Endodermal cell (in vitro differentiated cells): ENCODE measurements around the gene PAX8. TPM values are rescaled to one million over a fixed set of nuclear protein-coding genes. Genes with fewer than 3 reads are reported as not detected.

Source experiments
- DNase-seq: peaks from one replicate; pipeline ENCODE4 v3.0.0-alpha.2; 2017
- H3K27ac ChIP-seq: 2 replicates; pipeline ENCODE4 v1.5.1; 2013; ENCODE audit warnings: mild to moderate bottlenecking, low read depth, low read length, moderate library complexity
- H3K27me3 ChIP-seq: 2 replicates; pipeline ENCODE4 v1.6.1; 2013; ENCODE audit warnings: mild to moderate bottlenecking, low read length, moderate library complexity; ENCODE audit not compliant: insufficient read depth, control insufficient read depth, poor library complexity, severe bottlenecking
- H3K36me3 ChIP-seq: 2 replicates; pipeline ENCODE4 v1.7.0; 2013; ENCODE audit warnings: mild to moderate bottlenecking, low read length, moderate library complexity; ENCODE audit not compliant: control insufficient read depth, insufficient read depth
- H3K4me1 ChIP-seq: one replicate; pipeline ENCODE4 v1.7.0; 2013; ENCODE audit warnings: low read length; ENCODE audit not compliant: control insufficient read depth, insufficient read depth
- H3K4me3 ChIP-seq: 2 replicates; pipeline ENCODE4 v1.5.1; 2013; ENCODE audit warnings: mild to moderate bottlenecking, low read length, moderate library complexity
- H3K9ac ChIP-seq: 2 replicates; pipeline ENCODE4 v1.6.1; 2013; ENCODE audit warnings: mild to moderate bottlenecking, low read length, moderate library complexity; ENCODE audit not compliant: poor library complexity, severe bottlenecking; ENCODE audit errors: extremely low read depth
- H3K9me3 ChIP-seq: 2 replicates; pipeline ENCODE4 v1.6.1; 2013; ENCODE audit warnings: mild to moderate bottlenecking, low read length, moderate library complexity; ENCODE audit not compliant: control insufficient read depth
- H3K27ac Mint-ChIP-seq: 2 replicates; pipeline ENCODE4 v1.8.0; 2020; ENCODE audit warnings: mixed read lengths
- H3K27me3 Mint-ChIP-seq: 2 replicates; pipeline ENCODE4 v1.8.0; 2021; ENCODE audit warnings: mild to moderate bottlenecking, mixed read lengths; ENCODE audit not compliant: insufficient read depth
- H3K36me3 Mint-ChIP-seq: 2 replicates; pipeline ENCODE4 v1.8.0; 2020; ENCODE audit warnings: low read depth, mixed read lengths
- H3K4me1 Mint-ChIP-seq: 2 replicates; pipeline ENCODE4 v1.8.0; 2020; ENCODE audit warnings: mixed read lengths
- H3K4me3 Mint-ChIP-seq: 2 replicates; pipeline ENCODE4 v1.8.0; 2020; ENCODE audit warnings: mild to moderate bottlenecking, moderate library complexity, mixed read lengths
- H3K9me3 Mint-ChIP-seq: 2 replicates; pipeline ENCODE4 v1.8.0; 2020; ENCODE audit warnings: mild to moderate bottlenecking, mixed read lengths
- WGBS, 2 experiments: methylation state at CpG; one replicate each; pipeline versions ENCODE4 v1.1.5 to v1.1.7; 2013; ENCODE audit warnings: missing lambda C conversion rate in 2 of 2, mixed read lengths in 1 of 2; ENCODE audit not compliant: insufficient coverage in 1 of 2, insufficient read length in 1 of 2; 5-methylcytosine and 5-hydroxymethylcytosine counted together
- total RNA-seq, 2 donors: library from RNA; stranded (reverse); fragmentation: NEBNext Ultra II Directional in 1 of 2; extraction: Animal tissue kit (Norgen Biotek cat#: 25700) in 1 of 2; gene quantifications; 2 replicates in 1 of 2; 3 replicates in 1 of 2; pipeline ENCODE4 v1.2.1, GENCODE V29; 2021
- TF ChIP-seq, protein P1 (sequence below): fragments of 200-600 bp; sonication (generic); conservative IDR thresholded peaks from 2 replicates; pipeline ENCODE4 v1.5.0; 2021; ENCODE audit warnings: antibody characterized with exemption, mild to moderate bottlenecking

The PAX8 gene
- total RNA-seq, 2 donors from 2014 or later: 0.09 to 0.11 TPM

DNA sequence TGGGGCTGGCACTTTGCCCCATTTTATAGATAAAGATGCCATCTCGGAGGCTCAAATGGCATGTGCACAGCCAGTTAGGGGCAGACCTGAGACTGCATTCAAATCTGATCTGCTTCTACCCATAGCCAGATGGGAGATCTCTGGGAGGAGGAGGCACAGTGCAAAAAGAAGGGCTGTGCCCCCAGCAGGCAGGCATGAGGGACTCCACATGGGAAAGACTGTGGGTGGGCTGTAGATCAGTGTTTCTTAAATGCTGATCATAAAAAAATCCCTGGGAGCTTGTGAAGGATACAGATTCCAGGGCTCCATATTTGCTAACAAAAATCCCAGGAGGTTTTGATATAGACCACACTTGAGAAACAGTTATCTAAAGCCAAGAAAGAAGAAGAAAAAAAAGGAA lies 15.2 kb downstream of the PAX8 start:
- 86 to 94% methylated on average over 1 of the region's 1 CpG for WGBS, 2 experiments
- no peaks in the 10 kb centered on the region for H3K36me3 ChIP-seq
- no peak overlapping the region for H3K27ac ChIP-seq
- no peak overlapping the region for H3K27ac Mint-ChIP-seq
- H3K4me1 ChIP-seq: no peaks in the 10 kb centered on the region
- H3K9me3 ChIP-seq: no peaks in the 10 kb centered on the region
- peaks cover 3% of the 10 kb centered on the region for H3K4me1 Mint-ChIP-seq
- TF ChIP-seq, protein P1, sequence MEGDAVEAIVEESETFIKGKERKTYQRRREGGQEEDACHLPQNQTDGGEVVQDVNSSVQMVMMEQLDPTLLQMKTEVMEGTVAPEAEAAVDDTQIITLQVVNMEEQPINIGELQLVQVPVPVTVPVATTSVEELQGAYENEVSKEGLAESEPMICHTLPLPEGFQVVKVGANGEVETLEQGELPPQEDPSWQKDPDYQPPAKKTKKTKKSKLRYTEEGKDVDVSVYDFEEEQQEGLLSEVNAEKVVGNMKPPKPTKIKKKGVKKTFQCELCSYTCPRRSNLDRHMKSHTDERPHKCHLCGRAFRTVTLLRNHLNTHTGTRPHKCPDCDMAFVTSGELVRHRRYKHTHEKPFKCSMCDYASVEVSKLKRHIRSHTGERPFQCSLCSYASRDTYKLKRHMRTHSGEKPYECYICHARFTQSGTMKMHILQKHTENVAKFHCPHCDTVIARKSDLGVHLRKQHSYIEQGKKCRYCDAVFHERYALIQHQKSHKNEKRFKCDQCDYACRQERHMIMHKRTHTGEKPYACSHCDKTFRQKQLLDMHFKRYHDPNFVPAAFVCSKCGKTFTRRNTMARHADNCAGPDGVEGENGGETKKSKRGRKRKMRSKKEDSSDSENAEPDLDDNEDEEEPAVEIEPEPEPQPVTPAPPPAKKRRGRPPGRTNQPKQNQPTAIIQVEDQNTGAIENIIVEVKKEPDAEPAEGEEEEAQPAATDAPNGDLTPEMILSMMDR: no peak
- no peak overlapping the region for H3K4me3 ChIP-seq
- H3K4me3 Mint-ChIP-seq: no peak overlapping the region
- H3K36me3 Mint-ChIP-seq: no peaks in the 10 kb centered on the region
- H3K27me3 Mint-ChIP-seq: peaks cover 75% of the 10 kb centered on the region
- peaks cover 75% of the 10 kb centered on the region for H3K27me3 ChIP-seq
- DNase-seq: no peak
- no peaks in the 10 kb centered on the region for H3K9me3 Mint-ChIP-seq
- no peak overlapping the region for H3K9ac ChIP-seq

DNA sequence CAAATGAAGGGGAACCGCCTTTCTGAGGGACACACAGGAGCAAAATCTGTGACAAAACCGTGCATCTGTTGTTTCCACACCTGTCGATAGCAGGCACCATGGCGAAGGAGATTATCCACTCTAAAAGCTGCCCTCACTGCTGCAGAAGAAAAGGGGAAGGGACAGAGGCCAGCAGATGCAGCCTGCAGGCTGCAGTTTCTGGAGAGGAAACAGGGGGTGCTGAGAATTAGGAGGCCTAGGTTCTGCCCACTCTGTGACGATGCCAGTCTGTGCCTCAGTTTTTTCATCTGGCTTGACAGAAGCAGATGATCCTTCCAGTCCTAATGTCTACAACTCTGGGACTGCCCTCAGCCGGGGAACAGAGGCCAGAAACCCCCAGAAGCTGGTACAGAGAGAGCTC lies 17.7 kb downstream of the PAX8 start:
- H3K4me3 ChIP-seq: no peak overlapping the region
- Mint-ChIP-seq H3K4me3 (no peak overlapping the region), H3K36me3 (no peaks in the 10 kb centered on the region), H3K27ac (no peak overlapping the region), H3K4me1 (peaks cover 10% of the 10 kb centered on the region), H3K27me3 (peaks cover 68% of the 10 kb centered on the region), H3K9me3 (no peaks in the 10 kb centered on the region)
- WGBS, 2 experiments: 80 to 93% methylated on average over 5 to 6 of the region's 6 CpGs
- no peaks in the 10 kb centered on the region for H3K9me3 ChIP-seq
- no peak overlapping the region for H3K27ac ChIP-seq
- H3K9ac ChIP-seq: no peak overlapping the region
- TF ChIP-seq, protein P1: no peak
- no peaks in the 10 kb centered on the region for H3K36me3 ChIP-seq
- H3K27me3 ChIP-seq: peaks cover 49% of the 10 kb centered on the region
- H3K4me1 ChIP-seq: no peaks in the 10 kb centered on the region
- no peak for DNase-seq

DNA sequence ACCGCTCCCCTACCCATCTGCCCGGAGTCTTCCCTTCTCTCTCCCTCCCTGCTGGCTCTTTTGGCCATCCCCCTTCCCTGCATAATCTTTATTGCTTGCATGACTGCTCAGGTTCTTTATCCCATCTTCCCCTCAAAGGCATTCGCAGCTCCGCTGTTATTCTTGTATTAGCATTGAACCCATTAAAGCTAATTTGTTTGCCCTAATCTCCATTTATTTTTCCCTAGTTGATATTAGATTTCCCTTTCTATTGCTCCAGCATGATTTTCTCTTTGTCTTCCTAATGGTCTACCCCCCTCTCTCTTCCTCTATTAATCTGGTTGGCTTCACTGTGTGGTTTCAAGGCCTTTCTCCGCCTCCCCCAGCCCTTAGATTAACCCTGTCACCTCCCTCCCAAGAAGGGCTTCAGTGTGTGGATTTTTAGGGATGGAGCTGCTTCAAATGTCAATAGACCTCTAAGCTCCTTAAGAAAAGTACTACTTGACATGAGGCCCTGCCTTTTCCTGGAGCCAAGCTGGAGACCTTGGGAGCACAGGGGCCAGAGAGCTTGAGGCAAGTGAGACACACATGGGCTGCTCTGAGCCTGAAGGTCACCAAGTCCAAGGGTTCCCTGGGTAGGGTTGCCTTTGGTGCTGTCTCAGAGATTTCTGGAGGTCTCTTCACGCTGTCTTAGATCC lies 20.1 kb downstream of the PAX8 start:
- no peak overlapping the region for H3K9ac ChIP-seq
- no peaks in the 10 kb centered on the region for H3K9me3 ChIP-seq
- TF ChIP-seq, protein P1: no peak
- H3K9me3 Mint-ChIP-seq: no peaks in the 10 kb centered on the region
- no peak overlapping the region for H3K4me3 Mint-ChIP-seq
- H3K4me1 Mint-ChIP-seq: peaks cover 10% of the 10 kb centered on the region
- peaks cover 35% of the 10 kb centered on the region for H3K27me3 ChIP-seq
- no peak for DNase-seq
- no peak overlapping the region for H3K27ac ChIP-seq
- H3K36me3 ChIP-seq: no peaks in the 10 kb centered on the region
- H3K27me3 Mint-ChIP-seq: peaks cover 62% of the 10 kb centered on the region
- no peaks in the 10 kb centered on the region for H3K36me3 Mint-ChIP-seq
- H3K27ac Mint-ChIP-seq: no peak overlapping the region
- H3K4me1 ChIP-seq: no peaks in the 10 kb centered on the region
- WGBS, 2 experiments: 71 to 84% methylated on average over 5 of the region's 6 CpGs
- H3K4me3 ChIP-seq: no peak overlapping the region
